RWPE1 (cell line): ENCODE measurements around the gene NCOA7.
"Not testable (repeated sequence)": the region's sequence is repeated elsewhere in the genome, so short reads cannot be mapped to it uniquely, and the experiment has no call there.

ENCODE experiments used
- CTCF ChIA-PET: fragments of 350-600 bp; sonication (Branson Sonifier 250); formaldehyde crosslinking; extraction: SDS; loops from one replicate; lab custom pipeline; 2021; lab: Yijun Ruan, JAX
- POLR2A ChIA-PET: fragments of 400-600 bp; formaldehyde crosslinking; extraction: SDS; loops from one replicate; lab custom pipeline; 2020; ENCODE audit warnings: antibody characterized with exemption; ENCODE audit not compliant: low non-redundant PET; lab: Yijun Ruan, JAX
- DNase-seq: peaks from one replicate; pipeline ENCODE4 v3.0.0; 2012; ENCODE audit warnings: low spot score
- H3K27ac ChIP-seq: fragments of 450-650 bp; 2 replicates; pipeline ENCODE4 v1.5.1; 2017
- CTCF ChIP-seq: fragments of 450-650 bp; conservative IDR thresholded peaks from 2 replicates; pipeline ENCODE4 v1.5.1; 2017; ENCODE audit warnings: low read depth, mild to moderate bottlenecking

Gene NCOA7

GRCh38 chr6:125947615-125948014 is 156.9 kb downstream of the NCOA7 start:
- CTCF ChIA-PET: interaction anchor here (1.1 to 1.5 kb wide), 2 partner anchors 9 to 41 kb away, joined by 3 to 4 read pairs; partner anchors contain the start of gene HINT3

GRCh38 chr6:125948455-125948854 is 157.7 kb downstream of the NCOA7 start:
- ChIA-PET POLR2A (no interaction called here), CTCF (interaction anchor here (1.1 to 1.5 kb wide), 2 partner anchors 8 to 42 kb away, joined by 3 to 4 read pairs; partner anchors contain the start of gene HINT3)
- no peak for DNase-seq

More at GRCh38 chr6:125947615-125948014, 156.9 kb downstream of the NCOA7 start:
- H3K27ac ChIP-seq: peak overlapping the region; percentile 86
- POLR2A ChIA-PET: no interaction called here
- TF ChIP-seq CTCF: no peak
- DNase-seq: peak; percentile 57

GRCh38 chr6:125949069-125949468 is 158.3 kb downstream of the NCOA7 start:
- no peak overlapping the region for H3K27ac ChIP-seq
- no peak for TF ChIP-seq CTCF
- no peak for DNase-seq
- CTCF ChIA-PET: no interaction called here
- POLR2A ChIA-PET: no interaction called here

More at GRCh38 chr6:125948455-125948854, 157.7 kb downstream of the NCOA7 start:
- TF ChIP-seq CTCF: no peak
- H3K27ac ChIP-seq: no peak overlapping the region

GRCh38 chr6:125950293-125950692 is 159.5 kb downstream of the NCOA7 start:
- peak overlapping the region; percentile 79 for H3K27ac ChIP-seq
- TF ChIP-seq CTCF: no peak
- DNase-seq: peak; percentile 84
- CTCF ChIA-PET: interaction anchor here (0.5 kb wide), 1 partner anchor 55 kb away, joined by 3 read pairs; no protein-coding TSS in a partner anchor
- POLR2A ChIA-PET: no interaction called here

- DNase-seq, POLR2A ChIA-PET: not testable (repeated sequence)
- peak overlapping the region; percentile 79 for H3K27ac ChIP-seq
- CTCF ChIA-PET: interaction anchor here (0.7 kb wide), 1 partner anchor 20 kb away, joined by 3 read pairs; no protein-coding TSS in a partner anchor
These were observed 160.0 kb downstream of the NCOA7 start for GRCh38 chr6:125950716-125951115.

GRCh38 chr6:125951323-125951722 is 160.6 kb downstream of the NCOA7 start:
- DNase-seq: no peak
- CTCF ChIA-PET: interaction anchor here (0.6 to 0.7 kb wide), 2 partner anchors 19 to 977 kb away, joined by 3 read pairs; no protein-coding TSS in a partner anchor
- no peak overlapping the region for H3K27ac ChIP-seq
- no peak for TF ChIP-seq CTCF
- POLR2A ChIA-PET: no interaction called here

- H3K27ac ChIP-seq: peak overlapping the region; percentile 22
- POLR2A ChIA-PET: no interaction called here
- no peak for DNase-seq
- CTCF ChIA-PET: interaction anchor here (0.9 to 1.6 kb wide), 7 partner anchors 13 to 163 kb away, joined by 3 to 6 read pairs (median 4); partner anchors contain the start of gene NCOA7
- TF ChIP-seq CTCF: no peak
These were observed 162.2 kb downstream of the NCOA7 start for GRCh38 chr6:125952764-125953501.
